GM10248 (cell line): ENCODE data around the gene NRARP.
A peak's percentile ranks its signal among the peaks of the same experiment; 100 is the strongest.

ENCODE experiments used
- CTCF ChIA-PET: fragments of 300-600 bp; sonication (Branson Sonifier 250); formaldehyde crosslinking; extraction: SDS; loops from one replicate; lab custom pipeline; 2021; ENCODE audit warnings: antibody characterized with exemption; lab: Yijun Ruan, JAX
- POLR2A ChIA-PET: fragments of 350-650 bp; sonication (Branson Sonifier 250); formaldehyde crosslinking; extraction: SDS; loops from one replicate; lab custom pipeline; 2020; ENCODE audit warnings: antibody characterized with exemption; lab: Yijun Ruan, JAX
- DNase-seq: peaks from one replicate; pipeline ENCODE4 v3.0.0; 2012; ENCODE audit errors: extremely low spot score
- TF ChIP-seq, protein P1 (sequence below): IDR thresholded peaks from 2 replicates; pipeline ENCODE4 v1.5.1; 2012; ENCODE audit warnings: mild to moderate bottlenecking, low read depth; ENCODE audit errors: extremely low read depth, missing control alignments, control extremely low read depth

The NRARP gene

DNA sequence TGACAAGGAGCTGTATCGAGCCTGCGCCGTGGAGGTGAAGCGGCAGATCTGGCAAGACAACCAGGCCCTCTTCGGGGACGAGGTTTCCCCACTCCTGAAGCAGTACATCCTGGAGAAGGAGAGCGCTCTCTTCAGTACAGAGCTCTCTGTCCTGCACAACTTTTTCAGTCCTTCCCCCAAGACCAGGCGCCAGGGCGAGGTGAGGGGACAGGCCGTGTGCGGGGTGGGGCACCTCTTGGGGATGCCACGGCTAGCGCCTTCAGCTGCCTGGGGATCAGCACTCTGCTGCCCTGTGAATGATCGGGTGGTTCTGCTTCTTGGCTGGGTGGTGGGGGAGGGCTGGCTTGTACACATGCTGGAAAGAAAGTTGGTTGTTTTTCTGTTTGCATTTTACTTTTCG, 45.2 kb downstream of the NRARP start:
- ChIA-PET CTCF (interaction anchor here (0.9 to 2.3 kb wide), 7 partner anchors 10 to 166 kb away, joined by 3 to 13 read pairs (median 4); partner anchors contain the start of genes ANAPC2, EXD3, NOXA1 and NRARP), POLR2A (interaction anchor here (1.0 to 7.2 kb wide), 2 partner anchors 14 to 45 kb away, joined by 3 to 124 read pairs; partner anchors contain the start of genes NRARP and TUBB4B)
- TF ChIP-seq, protein P1, sequence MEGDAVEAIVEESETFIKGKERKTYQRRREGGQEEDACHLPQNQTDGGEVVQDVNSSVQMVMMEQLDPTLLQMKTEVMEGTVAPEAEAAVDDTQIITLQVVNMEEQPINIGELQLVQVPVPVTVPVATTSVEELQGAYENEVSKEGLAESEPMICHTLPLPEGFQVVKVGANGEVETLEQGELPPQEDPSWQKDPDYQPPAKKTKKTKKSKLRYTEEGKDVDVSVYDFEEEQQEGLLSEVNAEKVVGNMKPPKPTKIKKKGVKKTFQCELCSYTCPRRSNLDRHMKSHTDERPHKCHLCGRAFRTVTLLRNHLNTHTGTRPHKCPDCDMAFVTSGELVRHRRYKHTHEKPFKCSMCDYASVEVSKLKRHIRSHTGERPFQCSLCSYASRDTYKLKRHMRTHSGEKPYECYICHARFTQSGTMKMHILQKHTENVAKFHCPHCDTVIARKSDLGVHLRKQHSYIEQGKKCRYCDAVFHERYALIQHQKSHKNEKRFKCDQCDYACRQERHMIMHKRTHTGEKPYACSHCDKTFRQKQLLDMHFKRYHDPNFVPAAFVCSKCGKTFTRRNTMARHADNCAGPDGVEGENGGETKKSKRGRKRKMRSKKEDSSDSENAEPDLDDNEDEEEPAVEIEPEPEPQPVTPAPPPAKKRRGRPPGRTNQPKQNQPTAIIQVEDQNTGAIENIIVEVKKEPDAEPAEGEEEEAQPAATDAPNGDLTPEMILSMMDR, result no peak
- no peak for DNase-seq

DNA sequence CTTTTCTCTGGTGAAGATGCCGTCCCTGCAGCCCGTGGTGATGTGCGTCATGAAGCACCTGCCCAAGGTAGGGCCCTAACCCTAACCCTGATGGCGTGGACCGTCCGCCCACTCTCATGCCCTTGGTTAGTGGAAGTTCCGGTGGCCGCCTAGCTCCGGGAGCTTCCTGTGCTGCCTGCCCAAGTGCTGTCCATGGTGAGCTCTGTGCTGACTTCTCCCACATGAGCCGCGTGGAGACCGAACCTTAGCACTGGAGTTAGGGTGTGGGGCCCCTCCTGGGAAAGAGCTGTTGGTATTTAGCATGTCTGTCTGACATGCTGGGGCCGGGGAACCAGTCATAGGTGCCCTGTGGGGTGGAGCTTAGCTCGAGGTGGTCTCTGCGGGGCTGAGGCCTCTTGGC, 45.7 kb downstream of the NRARP start:
- TF ChIP-seq, protein P1, result no peak
- no peak for DNase-seq
- ChIA-PET POLR2A (interaction anchor here (1.0 to 7.2 kb wide), 2 partner anchors 13 to 46 kb away, joined by 3 to 124 read pairs; partner anchors contain the start of genes NRARP and TUBB4B), CTCF (interaction anchor here (0.9 to 2.3 kb wide), 8 partner anchors 9 to 167 kb away, joined by 3 to 13 read pairs (median 4); partner anchors contain the start of genes ANAPC2, EXD3, NOXA1 and NRARP)

DNA sequence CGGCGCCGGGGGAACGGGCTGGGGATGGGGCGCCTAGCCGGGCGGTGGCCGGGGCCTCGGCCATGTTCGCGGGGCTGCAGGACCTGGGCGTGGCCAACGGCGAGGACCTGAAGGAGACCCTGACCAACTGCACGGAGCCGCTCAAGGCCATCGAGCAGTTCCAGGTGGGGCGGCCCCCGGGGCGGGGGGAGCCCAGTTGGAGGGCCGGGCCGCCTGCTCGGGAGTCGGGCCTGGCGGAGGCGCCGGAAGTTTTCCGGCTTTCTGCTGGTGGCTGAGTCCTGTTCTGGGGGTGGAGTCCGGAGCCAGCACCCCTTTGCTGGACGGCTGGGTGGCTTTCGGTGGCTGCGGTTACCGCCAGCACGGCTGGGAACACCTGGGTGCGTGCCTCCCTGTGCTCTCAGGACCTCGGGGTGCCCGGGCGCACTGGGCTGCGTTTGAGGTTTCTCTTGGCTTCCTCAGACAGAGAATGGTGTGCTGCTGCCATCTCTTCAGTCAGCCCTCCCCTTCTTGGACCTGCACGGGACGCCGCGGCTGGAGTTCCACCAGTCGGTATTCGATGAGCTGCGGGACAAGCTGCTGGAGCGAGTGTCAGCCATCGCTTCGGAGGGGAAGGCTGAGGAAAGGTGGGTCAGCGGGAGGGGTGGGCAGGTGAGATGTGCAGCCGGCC, 46.5 kb downstream of the NRARP start:
- DNase-seq, result no peak
- CTCF ChIA-PET, result interaction anchor here (0.9 to 2.3 kb wide), 9 partner anchors 10 to 168 kb away, joined by 3 to 13 read pairs (median 4); partner anchors contain the start of genes ANAPC2, EXD3, NOXA1 and NRARP
- TF ChIP-seq, protein P1, result no peak
- POLR2A ChIA-PET, result interaction anchor here (1.0 to 7.2 kb wide), 2 partner anchors 13 to 61 kb away, joined by 3 to 124 read pairs; partner anchors contain the start of gene TUBB4B

DNA sequence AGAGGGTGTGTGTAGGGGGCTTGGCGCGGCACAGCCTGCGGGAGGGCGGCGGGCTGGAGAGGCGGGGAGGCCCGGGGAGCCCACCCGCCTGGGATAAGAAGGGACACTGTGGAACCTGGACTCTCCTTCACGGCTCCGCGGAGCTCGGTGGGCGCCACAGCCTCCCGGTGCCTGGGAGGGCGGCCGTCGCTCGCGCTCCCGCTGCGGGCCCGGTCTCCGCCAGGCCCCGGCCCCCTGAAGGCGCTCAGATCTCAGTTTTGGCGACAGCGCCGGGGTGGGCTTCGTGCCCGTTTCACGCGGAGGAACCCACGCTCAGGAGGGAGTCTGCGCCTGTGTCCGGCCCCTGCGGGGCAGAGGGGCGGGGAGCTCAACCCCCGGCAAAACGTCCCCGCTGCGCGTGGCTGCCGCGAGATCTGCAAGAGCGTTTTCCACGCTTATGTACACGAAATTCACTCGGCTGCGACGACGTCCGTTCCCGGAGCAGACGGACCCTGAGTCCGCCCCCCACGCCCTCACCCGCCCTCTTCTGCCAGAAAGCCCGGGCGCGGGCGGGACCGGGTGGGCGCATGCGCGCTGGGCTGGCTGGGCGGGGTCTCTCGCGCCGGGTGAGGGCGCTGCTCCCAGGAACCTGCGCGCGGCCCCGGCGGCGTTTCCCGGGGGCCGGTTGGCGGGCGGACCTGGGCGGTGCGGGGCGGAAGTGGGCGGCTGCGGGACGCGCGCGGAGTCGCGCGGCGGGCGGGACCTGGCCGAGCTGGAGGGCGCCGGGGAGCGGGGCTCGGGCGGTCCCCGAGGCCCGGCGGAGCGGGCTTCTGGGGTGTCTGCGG, 47.2 kb downstream of the NRARP start, which contains the start of gene NELFB:
NELFB (plus strand) TSS at position 704 of the 824 bp plus-strand sequence.
- ChIA-PET CTCF (interaction anchor here (0.8 to 2.3 kb wide), 8 partner anchors 8 to 168 kb away, joined by 3 to 13 read pairs (median 4); partner anchors contain the start of genes EXD3, NOXA1 and TUBB4B), POLR2A (interaction anchor here (0.5 to 7.2 kb wide), 4 partner anchors 12 to 366 kb away, joined by 3 to 124 read pairs (median 3); partner anchors contain the start of gene TUBB4B)
- DNase-seq, result peak; percentile 100

DNA sequence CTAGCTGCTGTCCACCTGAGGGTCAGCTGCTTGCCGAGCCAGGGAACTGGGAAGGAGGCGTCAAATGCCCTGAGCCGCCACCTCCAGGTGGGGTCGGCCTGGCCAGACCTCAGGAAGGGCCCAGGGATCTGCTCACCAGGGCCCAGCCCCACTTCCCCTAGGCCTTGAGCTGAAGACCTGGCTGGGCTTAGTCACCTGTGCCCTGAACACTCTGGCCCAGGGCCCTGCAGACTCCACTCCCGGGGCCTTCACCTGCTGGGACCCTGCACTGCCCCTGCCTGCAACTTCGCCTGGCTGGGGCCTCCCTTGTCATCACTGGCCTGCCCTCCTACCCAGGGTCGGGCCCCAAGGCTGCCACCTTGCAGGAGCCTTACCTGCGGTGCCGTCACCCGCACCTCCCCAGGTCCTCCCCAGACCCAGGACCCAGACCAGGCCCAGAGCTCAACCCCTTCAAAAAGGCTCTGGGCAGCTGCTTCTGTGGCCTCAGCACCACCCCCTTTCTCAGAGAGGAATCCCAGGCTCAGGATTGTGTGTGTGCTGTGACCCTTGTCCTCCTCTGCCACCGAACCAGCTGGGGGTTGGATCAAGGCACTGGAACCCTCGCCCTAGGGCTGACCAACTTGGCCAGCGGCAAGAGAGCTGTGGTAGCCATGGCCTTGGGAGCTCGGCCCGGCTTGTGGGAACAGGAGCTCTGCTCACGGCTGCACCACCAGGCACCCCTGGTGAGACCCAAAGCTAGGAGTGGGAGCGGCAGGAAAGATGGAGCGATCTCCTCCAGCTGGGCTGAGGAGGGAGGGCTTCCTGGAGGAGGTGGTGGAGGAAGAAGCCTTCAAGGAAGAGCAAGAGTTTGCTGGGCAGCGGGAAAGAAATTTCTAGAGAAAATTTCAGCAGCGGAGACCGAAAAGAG, 48.1 kb downstream of the NRARP start:
- ChIA-PET POLR2A (interaction anchor here (0.5 to 7.2 kb wide), 4 partner anchors 11 to 365 kb away, joined by 3 to 124 read pairs (median 3); partner anchors contain the start of gene TUBB4B), CTCF (interaction anchor here (0.8 to 2.0 kb wide), 11 partner anchors 9 to 169 kb away, joined by 3 to 10 read pairs (median 4); partner anchors contain the start of genes EXD3, NOXA1, RNF224 and TUBB4B)
- TF ChIP-seq, protein P1, result no peak
- no peak for DNase-seq

More for the DNA sequence above, 47.2 kb downstream of the NRARP start, which contains the start of gene NELFB:
- TF ChIP-seq, protein P1, result no peak
